ENCODE results near the gene CENPA.

- no peak for TF ChIP-seq CTCF (IDR thresholded peaks at IDR 0.05 in 2 of 3, conservative IDR thresholded peaks at IDR 0.05 in 1 of 3; ENCODE audit: borderline replicate concordance in 1 of 3, insufficient read depth in 1 of 3, low read depth in 2 of 3, low read length in 2 of 3)
- TF ChIP-seq ZNF274 (IDR thresholded peaks at IDR 0.05; ENCODE audit: low read depth, low read length), result no peak
- no peak for TF ChIP-seq POLR2A (IDR thresholded peaks at IDR 0.05; ENCODE audit: borderline replicate concordance, extremely low read depth, insufficient read depth, insufficient read length)
- no peak; the same call in 1 of the 2 replicates for TF ChIP-seq MAX (IDR thresholded peaks at IDR 0.05)
- TF ChIP-seq RAD21 (IDR thresholded peaks at IDR 0.05; ENCODE audit: low read depth), result no peak
- no peak for TF ChIP-seq YY1 (IDR thresholded peaks at IDR 0.05; ENCODE audit: extremely low read depth, insufficient replicate concordance, low read depth, low read length)
- no peak for TF ChIP-seq EZH2 (IDR thresholded peaks at IDR 0.05)
- TF ChIP-seq, protein P1, sequence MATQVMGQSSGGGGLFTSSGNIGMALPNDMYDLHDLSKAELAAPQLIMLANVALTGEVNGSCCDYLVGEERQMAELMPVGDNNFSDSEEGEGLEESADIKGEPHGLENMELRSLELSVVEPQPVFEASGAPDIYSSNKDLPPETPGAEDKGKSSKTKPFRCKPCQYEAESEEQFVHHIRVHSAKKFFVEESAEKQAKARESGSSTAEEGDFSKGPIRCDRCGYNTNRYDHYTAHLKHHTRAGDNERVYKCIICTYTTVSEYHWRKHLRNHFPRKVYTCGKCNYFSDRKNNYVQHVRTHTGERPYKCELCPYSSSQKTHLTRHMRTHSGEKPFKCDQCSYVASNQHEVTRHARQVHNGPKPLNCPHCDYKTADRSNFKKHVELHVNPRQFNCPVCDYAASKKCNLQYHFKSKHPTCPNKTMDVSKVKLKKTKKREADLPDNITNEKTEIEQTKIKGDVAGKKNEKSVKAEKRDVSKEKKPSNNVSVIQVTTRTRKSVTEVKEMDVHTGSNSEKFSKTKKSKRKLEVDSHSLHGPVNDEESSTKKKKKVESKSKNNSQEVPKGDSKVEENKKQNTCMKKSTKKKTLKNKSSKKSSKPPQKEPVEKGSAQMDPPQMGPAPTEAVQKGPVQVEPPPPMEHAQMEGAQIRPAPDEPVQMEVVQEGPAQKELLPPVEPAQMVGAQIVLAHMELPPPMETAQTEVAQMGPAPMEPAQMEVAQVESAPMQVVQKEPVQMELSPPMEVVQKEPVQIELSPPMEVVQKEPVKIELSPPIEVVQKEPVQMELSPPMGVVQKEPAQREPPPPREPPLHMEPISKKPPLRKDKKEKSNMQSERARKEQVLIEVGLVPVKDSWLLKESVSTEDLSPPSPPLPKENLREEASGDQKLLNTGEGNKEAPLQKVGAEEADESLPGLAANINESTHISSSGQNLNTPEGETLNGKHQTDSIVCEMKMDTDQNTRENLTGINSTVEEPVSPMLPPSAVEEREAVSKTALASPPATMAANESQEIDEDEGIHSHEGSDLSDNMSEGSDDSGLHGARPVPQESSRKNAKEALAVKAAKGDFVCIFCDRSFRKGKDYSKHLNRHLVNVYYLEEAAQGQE (IDR thresholded peaks at IDR 0.05; ENCODE audit: low read depth), result no peak
These were observed 19.4 kb downstream of the CENPA start for GRCh38 chr2:26805241-26805676.

Measured in HCT116 (cell line).